HCT116 (cell line): Measurements from ENCODE around the gene DLG2. TPM values are rescaled to one million over a fixed set of nuclear protein-coding genes. Genes with fewer than 3 reads are reported as not detected.

Experiments
- ATAC-seq: fragments of 200-7000 bp; cut with Tn5 transposase; 2 replicates; pipeline ENCODE4 v1.9.1; 2020; ENCODE audit warnings: mild to moderate bottlenecking, moderate library complexity
- BruUV-seq: library from RNA; stranded (reverse); fragments of 400-500 nt; replicated peaks from 2 replicates; lab custom pipeline; 2021; lab: Mats Ljungman, UMichigan
- CTCF ChIA-PET: fragments of 300-600 bp; sonication (Branson Sonifier 250); formaldehyde crosslinking; loops from one replicate; lab custom pipeline; 2021; ENCODE audit warnings: antibody characterized with exemption; lab: Charles Lee
- POLR2A ChIA-PET: fragments of 300-600, 350-600 bp; sonication (Branson Sonifier 250); formaldehyde crosslinking; loops from one replicate; lab custom pipeline; 2021; ENCODE audit warnings: antibody characterized with exemption; lab: Charles Lee
- RAD21 ChIA-PET, 2 experiments: fragments of 300-600 bp; sonication (Branson Sonifier 250); formaldehyde crosslinking; loops; one replicate each; lab custom pipeline; 2023; ENCODE audit warnings: low total read pairs in 2 of 2; ENCODE audit not compliant: uncharacterized antibody in 2 of 2, unreplicated experiment in 2 of 2, low non-redundant PET in 1 of 2; lab: Charles Lee
- DNase-seq: peaks from one replicate; pipeline ENCODE4 v3.0.0-alpha.2; 2010; ENCODE audit warnings: low read depth, low spot score
- H2AFZ ChIP-seq: fragments of 200-600 bp; shearing (Covaris generic), sonication (generic); 2 replicates; pipeline ENCODE4 v1.6.1; 2017; ENCODE audit warnings: low read depth, mixed run types, mixed read lengths, antibody characterized with exemption, low read length; ENCODE audit not compliant: poor library complexity, severe bottlenecking
- H3K27ac ChIP-seq: 2 replicates; pipeline ENCODE4 v1.5.1; 2012; ENCODE audit warnings: low read depth, low read length
- H3K27me3 ChIP-seq: fragments of 200-600 bp; sonication (generic); 2 replicates; pipeline ENCODE4 v1.6.1; 2016; ENCODE audit warnings: mixed run types, low read length, mixed read lengths; ENCODE audit not compliant: insufficient read depth
- H3K36me3 ChIP-seq, 2 experiments: fragments of 200-500 bp in 1 of 2; fragments of 200-600 bp in 1 of 2; sonication (Bioruptor generic) in 1 of 2; sonication (generic) in 1 of 2; 2 replicates each; pipeline versions ENCODE4 v1.5.1 to v1.6.1; 2014 to 2016; ENCODE audit warnings: low read length in 2 of 2, inconsistent platforms in 1 of 2, mixed read lengths in 1 of 2, mixed run types in 1 of 2; ENCODE audit not compliant: insufficient read depth in 2 of 2, control insufficient read depth in 1 of 2
- H3K4me1 ChIP-seq, 2 experiments: fragments of 200-600 bp in 1 of 2; sonication (generic) in 1 of 2; 2 replicates each; pipeline versions ENCODE4 v1.5.1 to v1.6.1; 2012 to 2017; ENCODE audit warnings: low read length in 2 of 2, inconsistent platforms in 1 of 2, mild to moderate bottlenecking in 1 of 2, mixed read lengths in 1 of 2, mixed run types in 1 of 2, moderate library complexity in 1 of 2; ENCODE audit not compliant: insufficient read depth in 2 of 2, control insufficient read depth in 1 of 2
- H3K4me2 ChIP-seq: fragments of 200-600 bp; sonication (generic); 2 replicates; pipeline ENCODE4 v1.6.1; 2017; ENCODE audit warnings: mixed run types, low read length, mixed read lengths
- H3K4me3 ChIP-seq, 2 experiments: fragments of 200-600 bp in 1 of 2; sonication (generic) in 1 of 2; replicated peaks in 1 of 2; 2 replicates each; pipeline ENCODE4 v1.5.1; 2011 to 2016; ENCODE audit warnings: low read length in 2 of 2, control low read depth in 1 of 2, low read depth in 1 of 2, mild to moderate bottlenecking in 1 of 2, mixed read lengths in 1 of 2, mixed run types in 1 of 2
- H3K79me2 ChIP-seq: fragments of 200-600 bp; sonication (generic); 2 replicates; pipeline ENCODE4 v1.6.1; 2017; ENCODE audit warnings: mild to moderate bottlenecking, mixed run types, low read length, moderate library complexity, mixed read lengths; ENCODE audit not compliant: insufficient read depth
- H3K9ac ChIP-seq: fragments of 200-600 bp; sonication (generic); 2 replicates; pipeline ENCODE4 v1.6.1; 2016; ENCODE audit warnings: low read length, mixed read lengths
- H3K9me2 ChIP-seq: fragments of 200-600 bp; sonication (generic), shearing (Covaris generic); 2 replicates; pipeline ENCODE4 v1.6.1; 2017; ENCODE audit warnings: mixed run types, mild to moderate bottlenecking, moderate library complexity; ENCODE audit not compliant: insufficient read depth
- H3K9me3 ChIP-seq, 2 experiments: fragments of 200-500 bp in 1 of 2; fragments of 200-600 bp in 1 of 2; sonication (Bioruptor generic) in 1 of 2; sonication (generic) in 1 of 2; 2 replicates each; pipeline ENCODE4 v1.6.1; 2014 to 2017; ENCODE audit warnings: low read length in 2 of 2, mixed read lengths in 2 of 2, inconsistent platforms in 1 of 2, low read depth in 1 of 2, mild to moderate bottlenecking in 1 of 2, mixed run types in 1 of 2, moderate library complexity in 1 of 2; ENCODE audit not compliant: control insufficient read depth in 1 of 2, insufficient read depth in 1 of 2
- H4K20me1 ChIP-seq: fragments of 200-600 bp; sonication (generic), shearing (Covaris generic); 2 replicates; pipeline ENCODE4 v1.6.1; 2017; ENCODE audit warnings: mixed run types, mild to moderate bottlenecking, moderate library complexity; ENCODE audit not compliant: insufficient read depth
- ATF3 ChIP-seq: IDR thresholded peaks from 2 replicates; pipeline ENCODE4 v1.6.1; 2012
- CBX3 ChIP-seq: IDR thresholded peaks from 2 replicates; pipeline ENCODE4 v1.6.1; 2012; ENCODE audit warnings: low read depth
- CTCF ChIP-seq, 3 experiments: fragments of 200-600 bp in 1 of 3; sonication (generic) in 1 of 3; IDR thresholded peaks in 2 of 3; conservative IDR thresholded peaks in 1 of 3; 2 replicates each; pipeline ENCODE4 v1.5.1; 2012 to 2017; ENCODE audit warnings: low read depth in 2 of 3, low read length in 2 of 3, antibody characterized with exemption in 1 of 3, borderline replicate concordance in 1 of 3, control low read depth in 1 of 3, mild to moderate bottlenecking in 1 of 3, mixed read lengths in 1 of 3, mixed run types in 1 of 3, moderate library complexity in 1 of 3; ENCODE audit not compliant: insufficient read depth in 1 of 3
- EGR1 ChIP-seq: IDR thresholded peaks from 2 replicates; pipeline ENCODE4 v1.6.1; 2012; ENCODE audit warnings: low read depth
- ELF1 ChIP-seq: IDR thresholded peaks from 2 replicates; pipeline ENCODE4 v1.6.1; 2012; ENCODE audit warnings: low read depth, borderline replicate concordance
- EZH2phosphoT487 ChIP-seq: fragments of 200-600 bp; IDR thresholded peaks from 2 replicates; pipeline ENCODE4 v1.6.1; 2018; ENCODE audit warnings: antibody characterized with exemption, borderline replicate concordance
- FOSL1 ChIP-seq: IDR thresholded peaks from 2 replicates; pipeline ENCODE4 v1.6.1; 2012; ENCODE audit warnings: low read depth
- MAX ChIP-seq: IDR thresholded peaks from 2 replicates; pipeline ENCODE4 v1.6.1; 2012
- POLR2A ChIP-seq: IDR thresholded peaks from 2 replicates; pipeline ENCODE4 v1.7.0; 2011; ENCODE audit warnings: borderline replicate concordance; ENCODE audit not compliant: insufficient read depth, insufficient read length; ENCODE audit errors: extremely low read depth
- POLR2AphosphoS5 ChIP-seq: IDR thresholded peaks from 2 replicates; pipeline ENCODE4 v1.6.1; 2011; ENCODE audit warnings: mild to moderate bottlenecking, low read depth, low read length, moderate library complexity
- RAD21 ChIP-seq: IDR thresholded peaks from 2 replicates; pipeline ENCODE4 v1.6.1; 2012; ENCODE audit warnings: low read depth, mild to moderate bottlenecking
- REST ChIP-seq: IDR thresholded peaks from 2 replicates; pipeline ENCODE4 v1.6.1; 2012; ENCODE audit warnings: low read depth
- SP1 ChIP-seq: IDR thresholded peaks from 2 replicates; pipeline ENCODE4 v1.6.1; 2012; ENCODE audit warnings: low read depth
- SRF ChIP-seq: IDR thresholded peaks from 2 replicates; pipeline ENCODE4 v1.6.1; 2012; ENCODE audit warnings: low read depth
- ZFX ChIP-seq: fragments of 450-650 bp; IDR thresholded peaks from 2 replicates; pipeline ENCODE4 v1.6.1; 2017
- ZNF274 ChIP-seq: fragments of 200-500 bp; sonication (Bioruptor generic); IDR thresholded peaks from 2 replicates; pipeline ENCODE4 v1.6.1; 2014; ENCODE audit warnings: mild to moderate bottlenecking, low read depth, low read length, inconsistent platforms
- intact Hi-C: fragments of 100-400 bp; cut with micrococcal nuclease; formaldehyde crosslinking; loops from 2 replicates; pipeline ENCODE4 v1.10.0; 2022
- total RNA-seq: library from RNA; stranded (reverse); gene quantifications from one replicate; pipeline ENCODE4 v1.2.1, GENCODE V29; 2021; ENCODE audit not compliant: unreplicated experiment

DLG2 gene
- total RNA-seq, 1 experiment from 2014 or later = 2.4 TPM

GRCh38 chr11:84071851-84072250 is 1555.3 kb downstream of the DLG2 start:
- no peak for DNase-seq
- Histone ChIP-seq H3K79me2 (no peaks in the 10 kb centered on the region), H3K27me3 (no peaks in the 10 kb centered on the region), H3K9me2 (no peaks in the 10 kb centered on the region), H3K27ac (no peak overlapping the region), H3K4me3 (no peak overlapping the region), H3K9ac (no peak overlapping the region), H3K9me3 (no peaks in the 10 kb centered on the region; a peak in 1 of 4 replicates), H4K20me1 (no peaks in the 10 kb centered on the region), H2AFZ (no peak overlapping the region), H3K36me3 (no peaks in the 10 kb centered on the region), H3K4me1 (no peaks in the 10 kb centered on the region), H3K4me2 (no peak overlapping the region)
- ChIA-PET CTCF (no interaction called here), POLR2A (no interaction called here), RAD21 (no interaction called here)
- intact Hi-C loops = no loop called here
- ATAC-seq = no peak
- BruUV-seq = no TSS peak
- TF ChIP-seq RAD21 = no peak
- no peak for TF ChIP-seq EZH2phosphoT487
- no peak for TF ChIP-seq SRF
- TF ChIP-seq REST = no peak
- TF ChIP-seq SP1 = no peak
- no peak for TF ChIP-seq ELF1
- no peak for TF ChIP-seq FOSL1
- TF ChIP-seq EGR1 = no peak
- no peak for TF ChIP-seq ZFX
- no peak for TF ChIP-seq ZNF274
- TF ChIP-seq MAX = no peak
- no peak for TF ChIP-seq CBX3
- no peak for TF ChIP-seq CTCF (IDR thresholded peaks at IDR 0.05 in 2 of 3, conservative IDR thresholded peaks at IDR 0.05 in 1 of 3; ENCODE audit: borderline replicate concordance in 1 of 3, insufficient read depth in 1 of 3, low read depth in 2 of 3, low read length in 2 of 3)
- TF ChIP-seq POLR2AphosphoS5 = no peak
- TF ChIP-seq ATF3 = no peak
- no peak for TF ChIP-seq POLR2A
